Measurements from ENCODE around the gene CIAO2B.

DNA sequence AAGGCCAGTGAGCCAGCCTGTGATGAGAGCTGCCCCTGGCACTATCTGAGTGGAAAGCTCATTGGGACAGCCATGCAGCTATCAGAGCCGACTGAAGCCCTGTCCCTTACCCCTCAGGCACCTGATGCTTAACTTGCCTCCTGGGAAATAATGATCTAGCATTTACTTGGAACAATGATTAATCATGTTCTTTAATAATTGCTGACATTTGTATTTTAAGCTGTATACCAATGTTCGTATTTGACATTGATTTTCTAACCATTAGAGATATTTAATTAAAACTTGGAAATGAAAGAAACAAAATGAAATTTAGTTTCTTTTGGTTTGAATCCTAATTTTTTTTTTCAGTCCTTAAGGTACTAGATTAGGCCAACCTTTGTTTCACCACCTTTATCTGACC, 43.4 kb downstream of the CIAO2B start:
- TF ChIP-seq GATA3 (IDR thresholded peaks at IDR 0.05; ENCODE audit: low read depth, low read length): no peak
- TF ChIP-seq GATA2 (IDR thresholded peaks at IDR 0.05; ENCODE audit: low read depth, low read length): no peak
